Measurements from ENCODE around the gene PALM2AKAP2. TPM values are rescaled to one million over a fixed set of nuclear protein-coding genes. Genes with fewer than 3 reads are reported as not detected.
A peak's percentile ranks its signal among the peaks of the same experiment; 100 is the strongest.

PALM2AKAP2 gene
- total RNA-seq, 1 donor from 2014 or later, result 38.2 TPM

DNA sequence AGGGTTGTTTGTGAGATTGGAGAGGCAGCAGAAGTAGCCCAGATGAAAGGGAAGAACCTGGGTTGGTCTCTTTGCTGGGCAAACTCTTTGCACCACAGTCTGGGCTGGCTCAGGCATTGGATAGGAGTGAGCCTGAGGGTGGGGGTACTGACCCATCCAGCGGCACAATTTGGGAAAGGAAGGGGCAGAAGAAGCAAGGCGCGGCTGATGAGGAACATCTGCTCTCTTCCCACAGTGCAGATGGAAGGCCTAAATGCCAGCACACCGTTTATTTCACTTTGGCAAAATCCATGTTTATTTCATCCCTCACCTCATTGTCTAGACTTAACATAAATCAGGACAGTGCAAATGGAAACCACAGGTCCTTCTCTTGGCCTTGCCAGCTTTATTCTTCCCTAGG is 32.3 kb downstream of the PALM2AKAP2 start:
- H3K4me1 ChIP-seq, result peaks cover 5 to 24% of the 10 kb centered on the region in 2 donors
- intact Hi-C loops (cut with DNase I), result no loop called here
- H3K4me3 ChIP-seq, result no peak overlapping the region
- no peaks in the 10 kb centered on the region for H3K36me3 ChIP-seq
- no peaks in the 10 kb centered on the region for H3K9me3 ChIP-seq
- no peaks in the 10 kb centered on the region for H3K27me3 ChIP-seq
- TF ChIP-seq, protein P1, sequence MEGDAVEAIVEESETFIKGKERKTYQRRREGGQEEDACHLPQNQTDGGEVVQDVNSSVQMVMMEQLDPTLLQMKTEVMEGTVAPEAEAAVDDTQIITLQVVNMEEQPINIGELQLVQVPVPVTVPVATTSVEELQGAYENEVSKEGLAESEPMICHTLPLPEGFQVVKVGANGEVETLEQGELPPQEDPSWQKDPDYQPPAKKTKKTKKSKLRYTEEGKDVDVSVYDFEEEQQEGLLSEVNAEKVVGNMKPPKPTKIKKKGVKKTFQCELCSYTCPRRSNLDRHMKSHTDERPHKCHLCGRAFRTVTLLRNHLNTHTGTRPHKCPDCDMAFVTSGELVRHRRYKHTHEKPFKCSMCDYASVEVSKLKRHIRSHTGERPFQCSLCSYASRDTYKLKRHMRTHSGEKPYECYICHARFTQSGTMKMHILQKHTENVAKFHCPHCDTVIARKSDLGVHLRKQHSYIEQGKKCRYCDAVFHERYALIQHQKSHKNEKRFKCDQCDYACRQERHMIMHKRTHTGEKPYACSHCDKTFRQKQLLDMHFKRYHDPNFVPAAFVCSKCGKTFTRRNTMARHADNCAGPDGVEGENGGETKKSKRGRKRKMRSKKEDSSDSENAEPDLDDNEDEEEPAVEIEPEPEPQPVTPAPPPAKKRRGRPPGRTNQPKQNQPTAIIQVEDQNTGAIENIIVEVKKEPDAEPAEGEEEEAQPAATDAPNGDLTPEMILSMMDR (IDR thresholded peaks at IDR 0.05), result no peak
- H3K27ac ChIP-seq, result no peak overlapping the region
- no peak for DNase-seq (ENCODE audit: low spot score in 2 of 2)

DNA sequence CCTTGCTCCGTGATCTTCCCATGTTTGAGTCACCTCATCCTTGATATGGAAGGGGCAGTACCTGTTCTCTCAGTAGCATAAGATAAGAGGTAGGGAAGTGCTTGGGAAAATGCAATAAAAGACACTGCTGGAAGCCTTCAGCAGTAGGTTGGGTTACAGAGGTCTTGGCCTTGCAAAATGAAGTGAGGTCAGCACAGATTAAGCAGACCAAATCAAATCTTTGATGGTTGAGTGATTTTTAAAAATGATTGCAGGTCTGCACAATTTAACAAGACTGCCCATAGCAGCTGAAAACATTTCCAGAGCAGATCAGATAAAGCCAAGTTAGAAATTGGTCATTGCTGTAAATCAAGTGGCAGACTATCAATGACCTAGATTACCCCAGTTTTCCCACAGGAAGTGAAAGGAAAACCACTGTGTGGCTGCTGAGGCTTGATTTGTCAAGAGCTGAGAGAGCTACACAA is 32.9 kb downstream of the PALM2AKAP2 start:
- TF ChIP-seq, protein P1 (IDR thresholded peaks at IDR 0.05), result no peak
- Histone ChIP-seq H3K9me3 (no peaks in the 10 kb centered on the region), H3K27me3 (no peaks in the 10 kb centered on the region), H3K4me3 (no peak overlapping the region), H3K4me1 (peaks cover 9 to 29% of the 10 kb centered on the region in 2 donors), H3K27ac (no peak overlapping the region), H3K36me3 (no peaks in the 10 kb centered on the region)
- no peak for DNase-seq (ENCODE audit: low spot score in 2 of 2)
- intact Hi-C loops (cut with DNase I), result no loop called here

DNA sequence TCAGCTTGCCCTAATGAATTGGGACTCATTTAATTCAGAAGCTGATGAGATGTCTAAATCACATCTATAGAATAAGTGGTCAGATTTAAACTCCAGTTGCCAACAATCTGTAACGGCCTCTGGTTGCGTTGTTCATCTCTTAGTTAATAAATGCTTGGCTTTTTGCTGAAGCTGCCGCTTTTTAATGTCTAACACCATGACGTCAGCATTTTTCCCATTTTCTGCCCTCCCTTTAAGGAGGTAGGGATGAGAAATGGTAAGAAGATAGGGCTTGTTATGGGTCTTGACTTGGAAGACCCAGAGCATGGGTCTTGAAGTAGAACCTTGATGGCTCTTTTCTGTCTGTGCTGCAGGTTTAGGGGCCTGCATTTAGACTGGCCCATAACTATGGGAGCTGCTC is 33.3 kb downstream of the PALM2AKAP2 start:
- H3K4me3 ChIP-seq, result no peak overlapping the region
- no peaks in the 10 kb centered on the region for H3K36me3 ChIP-seq
- DNase-seq (ENCODE audit: low spot score in 2 of 2), result no peak
- no peaks in the 10 kb centered on the region for H3K27me3 ChIP-seq
- no peaks in the 10 kb centered on the region for H3K9me3 ChIP-seq
- H3K27ac ChIP-seq, result no peak overlapping the region
- H3K4me1 ChIP-seq, result peaks cover 9 to 31% of the 10 kb centered on the region in 2 donors
- TF ChIP-seq, protein P1 (IDR thresholded peaks at IDR 0.05), result no peak
- intact Hi-C loops (cut with DNase I), result no loop called here

GRCh38 chr9:109813829-109814228 is 33.8 kb downstream of the PALM2AKAP2 start:
- TF ChIP-seq, protein P1 (IDR thresholded peaks at IDR 0.05), result no peak
- peaks cover 9 to 33% of the 10 kb centered on the region in 2 donors for H3K4me1 ChIP-seq
- intact Hi-C loops (cut with DNase I), result no loop called here

GRCh38 chr9:109815366-109815947 is 35.5 kb downstream of the PALM2AKAP2 start:
- intact Hi-C loops (cut with DNase I), result loop anchor here (5.0 kb wide), 1 partner anchor 312 kb away; no protein-coding TSS in a partner anchor
- no peaks in the 10 kb centered on the region for H3K27me3 ChIP-seq
- no peaks in the 10 kb centered on the region for H3K36me3 ChIP-seq
- peaks cover 9 to 33% of the 10 kb centered on the region in 2 donors for H3K4me1 ChIP-seq
- peak overlapping the region; percentile 77 to 87 for H3K27ac ChIP-seq
- DNase-seq (ENCODE audit: low spot score in 2 of 2), result no peak
- TF ChIP-seq, protein P1 (IDR thresholded peaks at IDR 0.05), result no peak
- no peak overlapping the region for H3K4me3 ChIP-seq
- H3K9me3 ChIP-seq, result no peaks in the 10 kb centered on the region

More at GRCh38 chr9:109813829-109814228, 33.8 kb downstream of the PALM2AKAP2 start:
- H3K36me3 ChIP-seq, result no peaks in the 10 kb centered on the region
- H3K27me3 ChIP-seq, result no peaks in the 10 kb centered on the region
- no peak for DNase-seq (ENCODE audit: low spot score in 2 of 2)
- H3K27ac ChIP-seq, result no peak overlapping the region
- no peaks in the 10 kb centered on the region for H3K9me3 ChIP-seq
- no peak overlapping the region for H3K4me3 ChIP-seq

Data from ascending aorta (tissue), 2 donors.